Tongue (tissue), 2 donors: Measurements from ENCODE around the gene GBF1. TPM values are rescaled to one million over a fixed set of nuclear protein-coding genes. Genes with fewer than 3 reads are reported as not detected.
"Not testable (repeated sequence)": the region's sequence is repeated elsewhere in the genome, so short reads cannot be mapped to it uniquely, and the experiment has no call there.

ENCODE experiments used
- DNase-seq: peaks from one replicate; pipeline ENCODE4 v3.0.0-alpha.2; 2015
- total RNA-seq: library from RNA; depleted of rRNA; stranded (reverse); fragments of >200 nt; gene quantifications from one replicate; pipeline ENCODE4 v1.2.3, GENCODE V29; 2014

The GBF1 gene, protein sequence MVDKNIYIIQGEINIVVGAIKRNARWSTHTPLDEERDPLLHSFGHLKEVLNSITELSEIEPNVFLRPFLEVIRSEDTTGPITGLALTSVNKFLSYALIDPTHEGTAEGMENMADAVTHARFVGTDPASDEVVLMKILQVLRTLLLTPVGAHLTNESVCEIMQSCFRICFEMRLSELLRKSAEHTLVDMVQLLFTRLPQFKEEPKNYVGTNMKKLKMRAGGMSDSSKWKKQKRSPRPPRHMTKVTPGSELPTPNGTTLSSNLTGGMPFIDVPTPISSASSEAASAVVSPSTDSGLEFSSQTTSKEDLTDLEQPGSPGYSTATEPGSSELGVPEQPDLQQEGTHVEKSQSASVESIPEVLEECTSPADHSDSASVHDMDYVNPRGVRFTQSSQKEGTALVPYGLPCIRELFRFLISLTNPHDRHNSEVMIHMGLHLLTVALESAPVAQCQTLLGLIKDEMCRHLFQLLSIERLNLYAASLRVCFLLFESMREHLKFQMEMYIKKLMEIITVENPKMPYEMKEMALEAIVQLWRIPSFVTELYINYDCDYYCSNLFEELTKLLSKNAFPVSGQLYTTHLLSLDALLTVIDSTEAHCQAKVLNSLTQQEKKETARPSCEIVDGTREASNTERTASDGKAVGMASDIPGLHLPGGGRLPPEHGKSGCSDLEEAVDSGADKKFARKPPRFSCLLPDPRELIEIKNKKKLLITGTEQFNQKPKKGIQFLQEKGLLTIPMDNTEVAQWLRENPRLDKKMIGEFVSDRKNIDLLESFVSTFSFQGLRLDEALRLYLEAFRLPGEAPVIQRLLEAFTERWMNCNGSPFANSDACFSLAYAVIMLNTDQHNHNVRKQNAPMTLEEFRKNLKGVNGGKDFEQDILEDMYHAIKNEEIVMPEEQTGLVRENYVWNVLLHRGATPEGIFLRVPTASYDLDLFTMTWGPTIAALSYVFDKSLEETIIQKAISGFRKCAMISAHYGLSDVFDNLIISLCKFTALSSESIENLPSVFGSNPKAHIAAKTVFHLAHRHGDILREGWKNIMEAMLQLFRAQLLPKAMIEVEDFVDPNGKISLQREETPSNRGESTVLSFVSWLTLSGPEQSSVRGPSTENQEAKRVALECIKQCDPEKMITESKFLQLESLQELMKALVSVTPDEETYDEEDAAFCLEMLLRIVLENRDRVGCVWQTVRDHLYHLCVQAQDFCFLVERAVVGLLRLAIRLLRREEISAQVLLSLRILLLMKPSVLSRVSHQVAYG (N-terminal part only)
- 37.4 TPM for total RNA-seq

DNA sequence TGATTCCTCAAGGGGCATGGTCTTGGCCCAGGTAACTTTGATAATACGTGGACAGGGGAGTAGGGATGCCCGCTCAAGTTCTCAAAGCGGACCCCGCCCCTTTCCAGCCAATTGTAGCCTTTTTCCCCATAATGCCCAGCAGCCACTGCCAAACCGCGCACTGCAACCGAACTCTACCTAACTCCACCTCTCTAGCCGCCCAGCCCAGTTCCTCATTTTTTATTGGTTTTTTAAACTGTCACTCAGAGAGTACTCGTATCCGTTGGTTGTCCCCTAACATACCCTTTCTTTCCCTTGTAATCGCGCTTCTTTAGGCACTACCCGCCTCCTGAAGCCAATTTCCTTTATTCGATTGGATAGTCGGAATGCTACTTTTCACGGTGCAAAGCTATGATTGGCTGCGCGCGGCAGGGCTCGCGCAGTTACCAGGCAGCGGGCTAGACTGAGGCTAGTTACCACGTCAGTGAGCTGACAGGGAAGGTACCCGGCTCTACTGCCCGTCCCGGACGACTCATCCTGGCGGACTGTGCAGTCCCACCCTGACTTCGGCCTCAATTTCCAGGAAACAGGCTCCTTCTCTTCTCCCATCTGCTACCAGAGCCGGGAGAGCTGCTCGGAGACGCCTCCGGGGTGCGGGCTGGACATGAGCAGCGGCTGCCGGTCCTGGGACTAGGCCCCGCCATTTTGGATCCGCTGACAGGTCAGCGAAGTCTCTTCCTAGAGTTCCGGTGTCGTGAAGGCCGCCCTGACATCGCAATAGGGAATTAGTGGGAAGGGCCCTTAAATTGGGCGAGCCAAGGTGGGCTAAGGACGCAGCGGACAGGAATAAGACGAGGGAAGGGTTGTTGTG is at the start of gene GBF1:
TSS of gene GBF1 (plus strand) at position 451 of the 850 bp plus-strand sequence. CDS start 13,407 bp downstream, outside the sequence.
- peak; percentile 100 for DNase-seq

DNA sequence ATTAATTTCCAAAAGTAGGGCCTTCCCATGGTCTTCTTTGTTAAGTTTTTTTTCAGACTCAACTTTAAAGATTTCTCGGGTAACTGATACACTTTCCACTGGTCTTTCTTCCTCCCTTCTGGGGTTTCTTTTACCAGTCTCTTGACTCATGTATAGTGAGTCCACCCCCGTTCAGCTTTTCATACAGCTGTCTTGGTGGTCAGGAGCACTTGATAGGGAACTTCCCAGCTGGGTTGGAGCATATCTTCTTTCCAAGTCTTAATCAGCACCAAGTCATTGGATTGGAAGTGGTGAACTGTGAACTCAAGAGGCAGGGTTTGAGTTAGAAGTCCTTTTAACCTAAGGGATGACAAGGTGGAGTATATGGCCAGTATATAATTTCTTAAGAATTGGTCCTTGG is 48.4 kb upstream of the GBF1 start:
- no peak for DNase-seq

DNA sequence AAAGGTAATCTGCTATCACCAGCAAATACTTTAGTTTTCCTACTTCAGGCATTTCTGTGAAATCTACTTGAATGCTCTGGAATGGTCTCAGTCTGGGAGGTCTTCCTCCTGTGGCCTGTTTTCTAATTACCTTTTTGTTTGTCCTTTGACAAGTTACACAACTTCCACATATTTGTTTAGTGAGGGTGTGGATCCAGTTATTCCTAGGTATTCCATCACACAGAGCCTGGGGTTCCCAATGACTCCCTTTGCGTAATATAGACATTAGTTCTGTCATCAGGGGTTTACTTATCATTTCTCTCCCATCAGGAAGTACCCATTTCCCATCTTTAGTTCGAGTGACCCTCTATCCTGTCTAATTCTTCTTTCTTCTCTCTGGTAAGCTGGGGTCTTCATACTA is 47.3 kb upstream of the GBF1 start:
- DNase-seq: no peak

DNA sequence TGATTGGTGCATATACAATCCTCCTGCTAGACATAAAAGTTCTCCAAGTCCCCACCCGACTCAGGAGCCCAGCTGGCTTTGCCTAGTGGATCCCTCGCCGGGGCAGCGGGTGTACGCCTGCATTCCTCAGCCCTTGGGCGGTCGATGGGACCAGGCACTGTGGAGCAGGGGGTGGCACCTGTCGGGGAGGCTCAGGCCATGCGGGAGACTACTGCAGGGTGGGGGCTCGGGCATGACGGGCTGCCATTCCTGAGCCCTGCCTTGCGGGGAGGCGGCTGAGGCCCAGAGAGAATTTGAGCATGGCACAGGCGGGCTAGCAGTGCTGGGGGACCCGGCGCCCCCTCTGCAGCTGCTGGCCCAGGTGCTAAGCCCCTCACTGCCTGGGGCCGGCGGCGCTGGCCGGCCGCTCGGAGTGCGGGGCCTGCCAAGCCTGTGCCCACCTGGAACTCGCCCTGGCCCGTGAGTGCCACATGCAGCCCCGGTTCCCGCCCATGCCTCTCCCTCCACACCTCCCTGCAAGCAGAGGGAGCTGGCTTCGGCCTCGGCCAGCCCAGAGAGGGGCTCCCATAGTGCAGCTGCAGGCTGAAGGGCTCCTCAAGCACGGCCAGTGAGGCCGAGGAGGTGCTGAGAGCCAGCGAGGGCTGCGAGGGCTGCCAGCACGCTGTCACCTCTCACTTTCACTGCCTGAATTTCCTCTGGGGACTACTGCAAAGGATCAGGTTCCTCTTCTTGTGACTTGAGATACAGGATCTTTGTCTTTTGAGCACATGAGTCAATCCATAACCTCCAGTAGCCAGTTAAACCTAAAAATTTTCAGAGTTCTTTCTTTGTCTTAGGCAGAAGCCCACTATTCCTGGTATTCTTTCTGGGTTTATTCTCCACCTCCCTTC is 44.3 kb upstream of the GBF1 start:
- DNase-seq: no peak

DNA sequence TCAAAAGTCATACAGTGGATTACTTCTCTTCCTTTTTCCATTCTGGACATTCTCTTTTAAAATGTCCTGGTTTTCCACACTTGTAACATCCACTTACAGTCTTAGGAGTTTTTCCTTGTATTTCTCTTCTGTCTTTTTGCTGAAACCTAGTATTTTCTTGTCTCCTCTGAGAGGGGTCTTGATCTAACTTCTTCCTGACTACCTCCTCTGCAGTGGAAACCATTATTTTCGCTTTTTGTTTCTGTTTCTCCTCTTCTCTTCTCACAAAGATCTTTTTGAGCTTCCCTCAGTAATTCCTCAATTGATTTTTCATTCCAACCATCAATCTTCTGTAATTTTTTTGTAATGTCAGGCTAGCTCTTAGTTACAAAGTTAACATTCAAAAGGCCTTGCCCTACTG is 42.9 kb upstream of the GBF1 start:
- DNase-seq: no peak

DNA sequence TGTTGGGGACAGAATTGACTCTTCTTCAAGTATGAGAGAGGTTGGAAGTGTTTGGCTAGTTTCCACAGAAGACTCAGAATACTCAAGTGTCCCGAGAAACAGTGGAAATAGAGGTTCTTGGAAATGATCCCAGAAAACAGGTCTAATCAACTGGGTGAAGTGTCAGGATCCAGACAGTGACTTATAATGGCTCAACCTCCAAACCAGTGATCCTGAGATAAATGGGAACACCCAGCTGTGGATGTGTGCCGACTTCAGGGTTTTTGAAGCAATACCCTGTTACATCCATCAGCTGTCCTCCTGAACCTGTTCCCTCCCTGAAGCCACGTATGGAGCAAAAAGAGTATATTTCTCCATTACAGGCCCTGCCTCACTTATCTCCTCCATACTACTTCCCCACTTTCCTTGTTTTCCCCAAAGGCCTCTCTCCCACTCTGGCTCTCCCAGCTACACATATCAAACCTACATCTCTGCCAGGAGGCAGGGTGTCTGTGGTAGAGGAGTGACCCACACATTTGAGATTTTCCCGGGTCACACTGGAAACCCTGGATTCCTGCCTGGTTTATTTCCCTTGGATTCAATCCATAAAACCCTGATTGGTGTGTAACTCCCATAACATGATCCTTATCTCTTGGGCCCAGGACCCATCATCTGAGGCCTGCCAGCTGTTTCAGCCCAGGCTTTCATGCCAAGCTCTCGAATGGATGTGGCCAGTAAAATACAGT is 36.9 kb upstream of the GBF1 start:
- peak; percentile 40 for DNase-seq

DNA sequence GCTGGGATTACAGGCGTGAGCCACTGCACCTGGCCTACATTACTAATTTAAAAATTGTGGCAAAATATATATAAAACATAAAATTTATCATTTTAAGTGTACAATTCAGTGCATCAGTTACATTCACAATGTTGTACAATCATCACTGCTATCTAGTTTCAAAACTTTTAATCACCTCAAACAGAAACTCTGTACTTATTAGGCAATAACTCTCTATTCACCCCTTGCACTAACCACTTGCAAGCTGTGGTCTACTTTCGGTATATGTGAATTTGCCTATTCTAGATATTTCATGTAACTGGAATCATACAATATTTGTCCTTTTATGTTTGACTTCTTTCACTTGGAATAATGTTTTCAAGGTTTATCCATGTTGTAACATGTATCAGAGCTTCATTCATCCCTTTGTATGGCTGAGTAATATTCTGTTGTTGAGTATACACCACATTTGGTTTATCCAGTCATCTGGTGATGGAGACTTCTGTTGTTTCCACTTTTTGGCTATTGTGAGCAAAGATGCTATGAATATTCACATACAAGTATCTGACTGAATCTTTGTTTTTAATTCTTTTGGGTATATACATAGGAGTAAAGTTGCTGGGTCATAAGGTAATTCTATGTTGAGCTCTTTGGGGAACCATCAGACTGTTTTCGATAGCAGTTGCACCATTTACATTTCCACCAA is 33.6 kb upstream of the GBF1 start:
- no peak for DNase-seq

DNA sequence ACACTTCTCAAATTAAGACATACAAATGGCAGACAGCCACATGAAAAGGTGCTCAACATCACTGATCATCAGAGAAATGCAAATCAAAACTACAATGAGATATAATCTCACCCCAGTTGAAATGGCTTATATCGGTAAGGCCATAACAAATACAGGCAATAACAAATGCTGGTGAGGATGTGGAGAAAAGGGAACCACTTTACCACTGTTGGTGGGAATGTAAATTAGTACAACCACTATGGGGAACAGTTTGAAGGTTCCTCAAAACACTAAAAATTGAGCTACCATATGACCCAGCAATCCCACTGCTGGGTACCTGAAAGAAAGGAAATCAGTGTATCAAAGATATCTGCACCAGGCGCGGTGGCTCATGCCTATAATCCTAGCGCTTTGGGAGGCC is 31.7 kb upstream of the GBF1 start:
- not testable (repeated sequence) for DNase-seq

DNA sequence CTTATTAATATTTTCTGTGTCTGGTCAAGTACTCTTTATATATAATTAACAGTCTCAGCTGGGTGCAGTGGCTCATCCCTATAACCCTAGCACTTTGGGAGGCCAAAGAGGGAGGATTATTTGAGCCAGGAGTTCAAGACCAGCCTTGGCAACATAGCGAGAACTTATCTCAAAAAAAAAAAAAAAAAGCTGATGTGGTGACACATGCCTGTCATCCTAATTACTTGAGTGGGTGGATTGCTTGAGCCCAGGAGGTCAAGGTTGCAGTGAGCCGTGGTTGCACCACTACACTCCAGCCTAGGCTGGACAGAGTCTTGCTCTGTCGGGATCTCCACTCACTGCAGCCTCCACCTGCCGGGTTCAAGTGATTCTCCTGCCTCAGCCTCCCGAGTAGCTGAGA is 26.0 kb upstream of the GBF1 start:
- DNase-seq: no peak

DNA sequence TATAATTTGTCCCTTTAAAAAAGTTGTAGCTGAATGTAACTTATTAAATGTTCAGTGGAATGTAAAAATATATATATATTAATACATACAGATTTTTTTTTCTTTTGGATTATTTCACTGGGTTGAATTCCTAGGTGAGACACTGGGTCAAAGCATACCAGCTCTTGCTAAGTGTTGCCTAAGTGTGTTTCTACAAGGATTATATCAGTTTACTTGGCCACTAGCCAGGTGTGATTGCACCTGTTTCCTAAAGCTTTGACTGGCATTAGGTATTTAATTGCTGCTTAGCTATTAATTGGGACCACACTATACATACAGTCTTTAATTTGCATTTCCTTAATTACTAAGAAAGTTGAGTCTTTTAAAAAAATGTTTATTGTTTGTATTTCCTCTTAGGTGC is 24.7 kb upstream of the GBF1 start:
- peak; percentile 11 for DNase-seq

DNA sequence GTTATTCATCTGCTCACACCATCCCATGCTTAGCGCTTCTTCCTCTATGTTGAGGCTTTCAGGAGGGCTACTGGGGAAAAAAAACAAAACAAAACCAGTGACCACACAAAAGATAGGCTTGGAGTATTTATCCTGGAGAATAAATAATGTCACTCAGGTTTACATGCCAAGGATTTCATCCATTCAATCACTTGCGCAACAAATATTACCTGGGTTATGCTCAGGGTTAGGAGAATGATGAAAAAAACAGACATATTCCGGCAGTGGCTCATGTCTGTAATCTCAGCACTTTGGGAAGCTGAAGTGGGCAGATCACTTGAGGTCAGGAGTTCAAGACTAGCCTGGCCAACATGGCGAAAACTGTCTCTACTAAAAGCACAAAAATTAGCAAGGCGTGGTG is 22.5 kb upstream of the GBF1 start:
- no peak for DNase-seq

DNA sequence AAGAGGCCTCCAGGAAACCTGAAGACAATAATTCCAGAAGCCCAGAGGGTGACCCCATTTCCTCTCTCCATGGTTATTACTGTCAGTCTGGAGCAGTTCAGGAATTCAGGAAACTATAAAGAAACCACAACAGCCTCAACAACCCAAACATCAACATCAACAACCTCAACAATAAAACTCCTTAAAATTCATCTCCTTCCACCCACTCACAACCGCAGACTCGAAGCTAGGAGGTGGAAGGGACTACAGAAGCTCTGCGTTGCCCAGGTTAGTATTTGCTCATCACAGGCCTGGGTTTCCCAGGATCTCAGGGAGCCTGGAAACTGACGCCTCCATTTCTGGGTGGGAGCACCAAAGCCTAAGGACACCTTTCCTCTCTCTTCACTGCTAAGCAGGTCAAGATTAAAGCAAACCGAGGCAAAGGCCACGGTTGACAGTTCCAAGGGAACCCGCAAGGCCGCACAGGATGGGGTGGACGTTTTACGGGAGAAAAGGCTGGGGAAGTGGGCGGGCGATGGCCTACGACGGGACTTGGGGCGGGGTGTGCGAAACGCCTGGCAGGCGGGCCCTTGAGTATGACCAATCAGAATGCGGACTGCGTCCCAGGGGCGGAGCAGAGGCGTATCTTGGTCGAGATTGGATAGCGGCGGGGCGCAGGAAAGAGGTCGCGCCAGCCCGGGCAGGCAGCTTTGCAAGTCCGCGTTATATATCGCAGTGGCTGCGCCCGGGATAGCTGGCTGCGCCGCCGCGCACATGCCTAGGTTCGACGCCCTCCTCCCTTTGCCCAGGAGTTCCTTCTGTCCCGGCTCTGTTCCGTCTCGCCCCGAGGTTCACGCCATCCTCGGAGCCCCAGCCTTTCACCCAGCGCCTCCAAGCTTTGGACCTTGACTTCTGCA is 19.4 kb upstream of the GBF1 start, which contains the start of gene ELOVL3:
TSS of gene ELOVL3 (plus strand) at position 654 of the 896 bp plus-strand sequence. CDS start 250 bp downstream, outside the sequence.
- DNase-seq: peak; percentile 98

DNA sequence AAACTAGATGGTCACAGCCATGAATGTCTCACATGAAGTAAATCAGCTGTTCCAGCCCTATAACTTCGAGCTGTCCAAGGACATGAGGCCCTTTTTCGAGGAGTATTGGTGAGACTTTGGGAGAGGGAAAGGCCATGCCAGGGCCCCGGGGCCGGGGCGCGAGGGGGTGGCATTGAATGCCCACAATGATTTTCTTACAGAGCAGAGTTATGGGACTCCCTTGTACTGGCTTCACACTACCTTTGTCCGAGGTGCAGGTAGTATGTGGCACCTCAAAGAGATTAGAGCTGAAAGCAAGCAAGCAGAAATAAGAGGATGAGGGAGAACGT is 18.8 kb upstream of the GBF1 start:
- DNase-seq: no peak

DNA sequence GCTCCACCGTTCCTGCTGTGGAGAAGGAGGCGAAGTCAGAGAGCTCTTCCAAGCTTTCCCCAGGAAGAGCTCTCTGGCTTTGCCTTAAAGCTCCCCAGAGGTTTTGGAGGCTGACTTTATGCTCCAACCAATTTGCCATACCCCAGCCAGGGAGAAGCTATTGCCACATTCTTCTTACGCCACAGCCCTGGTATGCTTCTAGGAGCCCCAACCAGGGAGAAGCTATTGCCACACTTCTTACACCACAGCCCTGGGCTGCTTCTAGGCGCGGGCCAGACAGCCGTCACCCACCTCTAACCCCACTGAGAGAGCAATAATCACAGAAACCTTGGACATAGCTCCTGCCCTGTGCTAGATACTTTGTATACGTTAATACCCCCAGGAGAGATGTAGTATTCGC is 18.3 kb upstream of the GBF1 start:
- no peak for DNase-seq

DNA sequence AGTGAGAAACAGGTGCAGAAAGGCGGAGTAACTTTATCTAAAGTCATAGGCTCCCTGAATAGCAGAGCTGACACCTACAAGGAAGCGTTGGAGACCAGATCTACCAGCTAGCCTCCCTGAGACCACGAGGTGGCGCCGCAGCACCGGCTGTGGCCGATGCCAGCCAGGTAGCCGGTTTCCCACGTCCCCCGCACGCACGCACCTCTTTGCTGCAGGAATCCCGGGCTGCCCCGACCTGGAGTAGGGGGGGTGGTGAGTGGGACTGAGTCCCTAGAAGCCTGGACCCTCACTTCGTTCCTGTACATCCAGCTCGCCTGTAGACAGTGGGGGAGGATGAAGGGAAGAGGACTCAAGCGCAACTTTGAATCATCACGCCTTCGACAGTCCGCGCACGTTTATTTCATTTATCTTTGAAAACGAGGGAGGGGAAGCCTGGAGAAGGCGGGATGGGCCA is 15.5 kb upstream of the GBF1 start:
- DNase-seq: peak; percentile 90

DNA sequence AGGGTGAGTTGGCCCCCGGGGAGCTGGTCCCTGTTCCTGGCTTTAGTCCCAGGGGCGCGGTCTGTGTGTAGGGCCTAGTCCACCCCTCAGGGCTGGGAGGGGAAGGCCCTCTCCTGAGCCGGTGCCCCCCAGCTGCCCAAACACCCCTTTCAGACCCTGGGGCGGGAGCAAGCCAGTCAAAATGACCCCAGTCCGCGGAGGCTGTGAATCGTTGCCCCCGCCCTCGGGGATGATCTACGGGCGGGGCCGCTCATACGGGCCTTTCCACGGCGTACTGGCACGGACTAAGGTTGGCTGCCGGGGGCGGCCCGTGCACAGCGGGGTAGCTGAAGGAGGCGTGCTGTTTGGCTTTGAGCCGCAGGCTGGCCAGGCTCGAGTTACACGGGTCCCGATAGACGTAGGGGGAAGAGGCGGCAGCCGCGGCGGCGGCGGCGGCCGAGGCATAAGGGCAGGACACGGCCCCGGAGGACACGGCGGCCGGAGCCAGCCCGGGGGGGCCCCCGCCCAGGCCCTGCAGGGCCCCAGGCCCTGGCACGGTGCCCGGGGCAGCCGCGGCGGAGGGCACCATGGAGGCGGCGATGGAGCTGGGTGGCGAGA is 15.0 kb upstream of the GBF1 start:
- peak; percentile 92 for DNase-seq

DNA sequence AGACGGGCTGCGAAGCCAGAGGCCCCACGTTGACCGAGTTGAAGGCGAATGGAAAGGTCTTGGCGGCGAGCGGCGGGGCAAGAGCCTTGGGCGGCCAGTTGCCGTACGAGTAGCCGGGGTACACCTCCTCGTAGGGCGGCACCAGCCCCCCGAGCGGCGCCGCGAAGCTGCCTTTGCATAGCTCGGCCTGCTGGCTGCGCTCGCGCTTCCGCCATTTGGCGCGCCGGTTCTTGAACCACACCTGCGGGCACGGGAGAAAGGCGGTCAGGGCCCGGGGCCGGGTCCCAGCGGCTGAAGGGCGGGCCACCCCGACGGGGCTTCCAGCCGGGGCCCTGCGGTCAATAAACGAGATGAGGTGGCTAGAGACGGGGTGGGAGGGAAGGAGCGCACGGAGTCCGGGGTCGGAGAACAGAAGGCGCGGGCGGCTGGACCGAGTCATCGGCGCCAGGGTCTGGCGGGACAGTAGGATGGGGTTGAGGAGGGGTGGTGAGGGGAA is 14.4 kb upstream of the GBF1 start:
- peak; percentile 47 for DNase-seq
